NCI-H748 treated with DMSO at 0.1 percent for 48 hours (cell line): ENCODE results near the gene PLA2G2D.

Experiments
- DNase-seq: peaks from one replicate; lab custom pipeline; 2025; lab: John Stamatoyannopoulos, UW

Gene PLA2G2D

DNA sequence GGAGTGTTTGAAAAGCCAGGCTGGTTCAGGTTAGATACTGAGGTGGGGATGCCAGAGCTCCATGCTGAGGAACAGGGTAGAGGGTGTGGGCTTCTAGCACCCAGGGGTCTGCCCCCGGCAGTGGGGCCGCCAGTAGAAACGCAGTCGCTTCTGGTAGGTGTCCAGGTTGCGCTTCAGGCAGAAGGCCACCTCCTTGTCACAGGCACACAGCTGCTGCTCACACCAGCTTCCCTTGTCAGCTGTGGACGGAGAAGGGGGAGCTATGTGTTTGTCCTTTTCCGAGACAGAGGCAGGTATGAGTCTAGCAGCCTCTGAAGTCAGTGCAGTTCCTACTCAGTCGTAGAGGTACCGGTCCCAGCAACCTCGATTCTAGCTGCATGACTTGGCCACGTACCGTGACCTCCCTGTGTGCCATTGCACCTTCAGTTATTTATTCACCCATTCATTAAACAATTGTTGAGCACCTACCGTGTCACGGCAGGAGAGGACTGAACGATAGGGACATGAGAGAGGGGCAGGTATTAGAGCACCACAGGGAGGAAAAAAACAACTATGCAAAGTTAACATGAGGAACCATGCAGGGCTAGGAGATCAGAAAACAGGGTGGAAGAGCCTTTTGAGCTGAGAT lies 5.2 kb downstream of the PLA2G2D start:
- DNase-seq: no peak

DNA sequence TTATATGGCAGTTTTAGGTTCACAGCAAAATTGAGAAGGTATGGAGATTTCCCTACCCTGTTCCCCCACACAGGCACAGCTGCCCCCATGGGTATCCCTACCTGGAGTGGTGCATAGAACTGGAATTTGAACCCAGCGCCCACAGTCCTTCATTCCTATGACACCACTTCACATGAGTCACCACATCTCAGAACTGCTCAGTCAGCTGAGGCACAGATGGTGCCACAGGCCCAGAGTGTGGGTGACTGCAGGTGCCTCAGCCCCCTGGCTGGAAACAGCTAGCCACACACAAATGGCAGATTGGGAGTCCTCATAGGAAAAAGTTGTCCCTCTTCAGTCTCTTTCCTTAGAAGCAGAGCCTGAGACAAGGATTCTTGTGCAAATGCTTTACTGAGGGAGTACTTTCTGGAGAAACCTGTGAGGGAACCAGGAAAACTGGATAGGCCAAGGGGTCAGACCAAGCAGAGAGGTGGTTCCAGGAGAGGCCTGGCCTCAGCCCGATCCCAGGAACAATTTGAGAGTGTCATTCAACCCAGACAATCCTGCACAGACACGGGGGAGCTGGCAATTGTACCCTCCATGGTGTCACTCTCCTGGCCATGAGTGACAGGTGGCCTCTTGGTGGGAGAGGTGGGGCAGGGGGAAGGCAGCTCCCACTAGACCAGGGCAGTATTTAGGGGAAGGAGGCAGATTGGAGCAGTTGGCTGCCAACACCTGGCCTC lies 6.9 kb downstream of the PLA2G2D start:
- DNase-seq: no peak

GRCh38 chr1:20111452-20111851 lies 7.9 kb downstream of the PLA2G2D start:
- DNase-seq: no peak

- DNase-seq: no peak
These were observed 8.7 kb downstream of the PLA2G2D start for GRCh38 chr1:20110679-20111078.

DNA sequence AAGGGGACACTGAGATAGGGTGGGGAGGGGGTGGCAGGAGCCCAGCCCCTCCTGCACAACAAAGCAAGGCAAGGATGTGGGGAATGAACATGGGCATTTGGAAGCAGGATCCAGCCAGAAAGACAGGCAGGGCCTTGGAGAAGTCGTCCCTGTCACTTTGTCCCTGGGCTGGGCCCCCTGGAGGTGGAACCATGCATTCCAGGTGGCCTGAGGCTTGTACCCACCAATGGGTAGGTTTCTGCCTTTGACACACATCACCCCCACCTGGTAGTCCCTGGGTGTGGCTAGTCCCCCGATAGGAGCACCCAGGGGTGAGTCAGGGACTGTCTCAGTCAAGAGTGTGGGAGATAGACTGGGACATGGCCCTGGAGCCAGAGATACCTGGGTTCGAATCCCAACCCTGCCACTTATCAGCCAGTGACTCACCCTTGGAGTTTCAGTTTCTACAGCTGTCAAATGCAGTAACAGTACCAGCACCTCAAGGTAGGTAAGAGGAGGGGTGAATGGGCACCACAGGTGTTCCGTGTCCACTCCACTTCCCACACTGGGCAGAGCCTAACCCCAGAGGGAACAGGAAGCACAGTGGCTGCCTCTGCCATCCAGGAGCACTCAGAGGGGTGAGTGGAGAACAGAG lies 10.0 kb downstream of the PLA2G2D start:
- no peak for DNase-seq

DNA sequence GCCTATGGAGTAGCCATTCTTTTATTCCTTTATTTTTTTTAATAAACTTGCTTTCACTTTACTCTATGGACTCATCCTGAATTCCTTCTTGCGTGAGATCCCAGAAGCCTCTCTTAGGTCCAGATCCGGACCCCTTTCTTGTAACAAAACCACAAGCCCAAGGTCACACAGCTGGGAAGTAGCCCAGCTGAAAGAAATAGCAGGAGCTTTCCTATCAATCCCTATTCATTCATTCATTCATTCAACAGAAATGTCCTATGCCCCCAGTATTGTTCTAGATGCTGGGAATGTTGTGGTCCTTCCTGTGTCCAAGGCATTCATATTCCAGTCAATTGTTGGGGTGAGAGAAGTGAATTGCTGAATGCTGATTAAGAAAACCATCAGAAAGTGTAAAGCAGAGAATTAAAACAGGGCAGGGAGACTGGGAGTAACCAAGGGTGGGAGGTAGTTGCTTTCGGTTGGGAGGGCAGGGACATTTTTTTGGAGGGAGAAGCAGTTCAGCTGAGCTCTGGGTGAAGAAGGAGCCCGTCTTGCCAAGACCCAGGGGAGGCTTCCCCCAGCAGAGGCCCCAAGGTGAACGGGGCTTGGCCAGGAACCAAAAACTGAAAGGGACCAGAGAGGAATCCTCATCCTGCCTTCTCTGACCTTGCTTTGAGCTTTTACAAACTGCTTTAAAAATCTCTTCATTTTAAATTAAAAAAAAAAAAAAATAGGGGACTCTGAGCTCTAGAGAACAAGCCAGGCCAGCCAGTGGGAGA lies 10.8 kb downstream of the PLA2G2D start:
- no peak for DNase-seq

DNA sequence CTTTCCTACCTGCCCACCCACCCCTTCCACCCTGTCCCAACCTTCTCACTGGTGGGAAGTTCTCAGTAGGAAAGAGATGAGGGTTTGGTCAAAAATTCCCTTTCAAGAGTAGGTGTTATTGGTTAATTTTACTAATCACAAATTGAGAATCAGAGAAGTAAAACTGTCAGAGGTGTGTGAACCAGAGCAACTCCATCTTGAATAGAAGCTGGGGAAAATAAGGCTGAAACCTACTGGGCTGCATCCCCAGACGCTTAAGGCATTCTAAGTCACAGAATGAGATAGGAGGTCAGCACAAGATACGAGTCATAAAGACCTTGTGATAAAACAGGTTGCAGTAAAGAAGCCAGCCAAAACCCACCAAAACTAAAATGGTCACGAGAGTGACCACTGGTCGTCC lies 11.5 kb downstream of the PLA2G2D start:
- DNase-seq: no peak

- no peak for DNase-seq
These were observed 12.0 kb downstream of the PLA2G2D start for GRCh38 chr1:20107351-20107750.

- DNase-seq: no peak
These were observed 13.5 kb downstream of the PLA2G2D start for GRCh38 chr1:20105856-20106255.

GRCh38 chr1:20102875-20103274 lies 16.5 kb downstream of the PLA2G2D start:
- no peak for DNase-seq

GRCh38 chr1:20100632-20101355 lies 18.5 kb downstream of the PLA2G2D start:
- no peak for DNase-seq

- no peak for DNase-seq
These were observed 19.8 kb downstream of the PLA2G2D start for GRCh38 chr1:20099533-20099932.

DNA sequence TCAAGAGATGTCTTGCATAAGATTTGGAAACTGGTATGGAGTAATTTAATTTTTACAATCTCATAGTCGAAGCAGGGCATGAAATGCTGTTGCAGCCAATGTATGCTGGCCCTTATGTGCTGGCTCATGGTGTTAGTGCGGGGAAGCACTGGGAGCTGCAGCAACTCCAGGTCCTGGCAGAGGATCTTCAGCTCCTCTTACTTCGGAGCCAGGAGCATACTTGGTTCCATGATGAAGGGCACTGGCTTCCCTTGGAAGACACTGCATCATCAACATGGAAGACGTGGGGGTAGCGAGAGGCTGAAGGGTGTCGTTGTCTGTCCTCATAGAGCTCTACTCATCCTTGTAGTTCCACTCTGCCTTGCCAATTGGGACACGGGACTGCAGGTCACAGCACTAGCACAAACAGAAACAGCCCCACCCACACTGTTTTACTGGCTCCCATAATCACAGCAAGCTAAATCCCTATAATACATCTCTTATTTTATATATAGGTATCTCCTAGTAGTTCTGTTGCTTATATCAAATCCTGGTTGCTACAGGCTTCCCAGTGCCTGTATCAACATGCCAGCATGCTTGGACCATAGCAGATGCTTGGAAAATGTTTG lies 22.4 kb downstream of the PLA2G2D start:
- no peak for DNase-seq

DNA sequence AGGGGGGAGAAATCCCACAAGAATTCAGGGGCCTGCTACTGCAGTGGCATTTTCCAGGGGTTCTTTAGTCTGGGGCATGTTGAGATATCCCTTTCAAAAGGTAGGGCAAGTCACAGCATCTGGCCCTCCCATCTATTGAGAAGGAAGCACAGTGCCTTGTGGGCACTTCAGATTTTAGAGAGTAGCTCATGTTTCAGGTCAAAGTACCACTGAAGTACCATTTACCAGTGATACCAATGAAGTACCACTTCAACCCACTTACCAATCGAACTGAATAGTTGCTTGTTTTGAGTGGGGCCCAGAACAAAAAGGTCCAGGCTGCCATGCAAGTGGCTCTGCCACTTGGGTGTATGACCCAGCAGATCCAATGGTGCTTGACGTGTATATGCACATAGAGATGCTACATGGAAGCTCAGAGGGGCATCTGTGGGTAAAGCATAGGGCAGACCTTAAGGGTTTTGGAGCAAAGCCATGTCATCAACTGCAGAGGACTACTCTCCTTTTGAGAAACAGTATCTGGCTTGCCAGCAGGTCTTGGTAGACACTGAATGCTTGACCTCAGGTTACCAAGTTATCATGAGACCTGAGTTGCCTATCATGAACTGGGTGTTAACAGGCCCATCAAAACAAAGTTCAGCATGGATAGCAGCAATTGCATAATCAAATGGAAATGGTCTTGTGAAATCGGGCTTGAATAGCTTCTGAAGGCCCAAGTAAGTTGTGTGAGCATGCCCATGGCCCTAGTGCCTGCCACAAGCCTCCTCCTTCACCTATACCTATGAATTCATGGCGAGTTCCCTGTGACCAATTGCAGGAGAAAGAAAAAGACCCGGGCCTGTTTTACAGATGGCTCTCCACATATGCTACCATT lies 23.5 kb downstream of the PLA2G2D start:
- no peak for DNase-seq

- DNase-seq: no peak
These were observed 25.4 kb downstream of the PLA2G2D start for GRCh38 chr1:20093940-20094391.

- DNase-seq: no peak
These were observed 26.0 kb downstream of the PLA2G2D start for GRCh38 chr1:20093303-20093702.

- DNase-seq: no peak
These were observed 28.7 kb downstream of the PLA2G2D start for GRCh38 chr1:20090641-20091040.

GRCh38 chr1:20090119-20090518 lies 29.2 kb downstream of the PLA2G2D start:
- DNase-seq: no peak

DNA sequence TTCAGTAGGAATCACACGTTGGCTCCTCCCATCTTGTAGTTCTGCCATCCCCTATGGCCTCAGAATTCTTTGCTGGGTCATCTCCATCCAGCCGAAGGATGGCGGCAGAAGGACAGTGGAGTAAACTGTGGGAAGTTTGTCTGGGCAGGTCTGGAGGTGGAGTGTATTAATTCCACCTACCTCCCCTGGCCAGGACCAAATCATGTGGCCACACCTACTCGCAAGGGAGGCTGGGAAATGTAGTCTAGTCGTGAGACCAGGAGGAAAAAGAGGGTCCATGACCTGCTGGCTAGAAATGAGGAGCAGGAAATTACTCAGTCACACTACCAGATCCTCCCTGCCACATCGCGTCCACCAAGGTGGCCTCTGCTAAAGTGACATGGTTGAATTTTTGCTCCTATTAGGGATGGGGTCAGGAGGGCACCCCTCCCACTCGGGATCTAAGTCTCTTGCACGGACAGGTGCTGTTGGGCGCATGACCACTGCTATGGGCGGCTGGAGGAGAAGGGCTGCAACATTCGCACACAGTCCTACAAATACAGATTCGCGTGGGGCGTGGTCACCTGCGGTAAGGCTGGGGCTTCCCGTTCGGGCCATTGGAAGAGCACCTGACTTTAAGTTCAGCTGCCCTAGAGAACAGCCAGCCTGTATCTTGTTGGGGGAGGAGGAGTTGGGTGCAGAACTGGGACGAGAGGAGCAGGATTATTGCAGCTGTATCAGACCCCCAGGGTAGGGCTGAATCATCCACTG lies 29.8 kb downstream of the PLA2G2D start:
- no peak for DNase-seq

GRCh38 chr1:20087668-20088067 lies 31.7 kb downstream of the PLA2G2D start:
- DNase-seq: no peak
